CD4-positive, alpha-beta T cell (primary cell): Measurements from ENCODE around the gene RNF181. TPM values are rescaled to one million over a fixed set of nuclear protein-coding genes. Genes with fewer than 3 reads are reported as not detected.

Experiments
- ATAC-seq: fragments of 200-7000 bp; cut with Tn5 transposase; one replicate; pipeline ENCODE4 v1.10.0; 2022; ENCODE audit warnings: mild to moderate bottlenecking; ENCODE audit not compliant: poor library complexity
- CTCF ChIA-PET: fragments of 350-600 bp; sonication (Branson Sonifier 250); formaldehyde crosslinking; loops from one replicate; lab custom pipeline; 2021; ENCODE audit warnings: antibody characterized with exemption, inconsistent platforms; lab: Charles Lee
- POLR2A ChIA-PET: fragments of 350-600 bp; sonication (Branson Sonifier 250); formaldehyde crosslinking; loops from one replicate; lab custom pipeline; 2021; ENCODE audit warnings: antibody characterized with exemption, inconsistent platforms; lab: Charles Lee
- DNase-seq, 14 experiments: peaks; one replicate each; pipeline ENCODE4 v3.0.0-alpha.2; 2013 to 2020; ENCODE audit warnings: mixed read lengths in 2 of 14
- H3K27ac ChIP-seq, 2 donors: one replicate each; pipeline versions ENCODE4 v1.5.1 to v1.7.0; 2013; ENCODE audit warnings: low read length in 2 of 2, low read depth in 1 of 2, mild to moderate bottlenecking in 1 of 2
- H3K27me3 ChIP-seq, 2 experiments: 1 replicate in 1 of 2; 2 replicates in 1 of 2; pipeline versions ENCODE4 v1.6.1 to v1.7.0; 2013; ENCODE audit warnings: low read length in 2 of 2, control low read depth in 1 of 2, mild to moderate bottlenecking in 1 of 2, moderate library complexity in 1 of 2; ENCODE audit not compliant: insufficient read depth in 2 of 2, control insufficient read depth in 1 of 2
- H3K36me3 ChIP-seq: one replicate; pipeline ENCODE4 v1.6.1; 2013; ENCODE audit warnings: low read length, control low read depth; ENCODE audit not compliant: insufficient read depth
- H3K4me1 ChIP-seq: one replicate; pipeline ENCODE4 v1.6.1; 2013; ENCODE audit warnings: low read length, control low read depth; ENCODE audit not compliant: insufficient read depth
- H3K4me3 ChIP-seq: one replicate; pipeline ENCODE4 v1.5.1; 2013; ENCODE audit warnings: mild to moderate bottlenecking, low read length, moderate library complexity
- H3K9me3 ChIP-seq, 2 experiments: 1 replicate in 1 of 2; 2 replicates in 1 of 2; pipeline versions ENCODE4 v1.6.1 to v1.7.0; 2013; ENCODE audit warnings: low read length in 2 of 2, mild to moderate bottlenecking in 2 of 2, control low read depth in 1 of 2, moderate library complexity in 1 of 2; ENCODE audit not compliant: control insufficient read depth in 1 of 2, insufficient read depth in 1 of 2
- H3K27ac Mint-ChIP-seq: one replicate; pipeline ENCODE4 v1.8.0; 2020; ENCODE audit warnings: mixed read lengths
- H3K27me3 Mint-ChIP-seq: one replicate; pipeline ENCODE4 v1.8.0; 2021; ENCODE audit warnings: mixed read lengths
- H3K36me3 Mint-ChIP-seq: one replicate; pipeline ENCODE4 v1.8.0; 2021; ENCODE audit warnings: low read depth, mixed read lengths
- H3K4me1 Mint-ChIP-seq: one replicate; pipeline ENCODE4 v1.8.0; 2021; ENCODE audit warnings: low read depth, mixed read lengths
- H3K4me3 Mint-ChIP-seq: one replicate; pipeline ENCODE4 v1.8.0; 2020; ENCODE audit warnings: mild to moderate bottlenecking, mixed read lengths
- H3K9me3 Mint-ChIP-seq: one replicate; pipeline ENCODE4 v1.8.0; 2020; ENCODE audit warnings: mixed read lengths
- intact Hi-C, 2 experiments: fragments of 100-400 bp; cut with DNase I in 1 of 2; cut with micrococcal nuclease in 1 of 2; formaldehyde crosslinking; loops; one replicate each; pipeline versions ENCODE4 v1.15.1 to v1.9.0; 2023 to 2025; cut with DNase I, micrococcal nuclease
- total RNA-seq, 174 experiments: library from RNA in 2 of 174; stranded (reverse) in 2 of 174; gene quantifications; one replicate each; pipeline ENCODE4 v1.2.3 and lab custom pipeline; 2021 to 2026
- TF ChIP-seq, protein P1 (sequence below): fragments of 200-600 bp; IDR thresholded peaks from one replicate; pipeline ENCODE4 v1.8.0; 2022; ENCODE audit warnings: antibody characterized with exemption, mild to moderate bottlenecking

RNF181 gene
- total RNA-seq, 2 experiments from 2014 or later = 41.5 to 43.8 TPM

GRCh38 chr2:85547859-85548607, 47.5 kb upstream of the RNF181 start:
- peaks cover 10% of the 10 kb centered on the region for H3K4me1 Mint-ChIP-seq
- H3K36me3 Mint-ChIP-seq = peaks cover 81% of the 10 kb centered on the region
- H3K27ac Mint-ChIP-seq = no peak overlapping the region
- H3K27ac ChIP-seq = no peak overlapping the region
- no peak overlapping the region for H3K4me3 Mint-ChIP-seq
- H3K36me3 ChIP-seq = peaks cover 60% of the 10 kb centered on the region
- ChIA-PET POLR2A (interaction anchor here (0.9 to 5.0 kb wide), 4 partner anchors 9 to 143 kb away, joined by 3 to 38 read pairs (median 6); partner anchors contain the start of genes GGCX and MAT2A), CTCF (interaction anchor here (1.4 kb wide), 1 partner anchor 127 kb away, joined by 4 read pairs; no protein-coding TSS in a partner anchor)
- no peak for DNase-seq
- no peaks in the 10 kb centered on the region for H3K27me3 ChIP-seq
- TF ChIP-seq, protein P1, sequence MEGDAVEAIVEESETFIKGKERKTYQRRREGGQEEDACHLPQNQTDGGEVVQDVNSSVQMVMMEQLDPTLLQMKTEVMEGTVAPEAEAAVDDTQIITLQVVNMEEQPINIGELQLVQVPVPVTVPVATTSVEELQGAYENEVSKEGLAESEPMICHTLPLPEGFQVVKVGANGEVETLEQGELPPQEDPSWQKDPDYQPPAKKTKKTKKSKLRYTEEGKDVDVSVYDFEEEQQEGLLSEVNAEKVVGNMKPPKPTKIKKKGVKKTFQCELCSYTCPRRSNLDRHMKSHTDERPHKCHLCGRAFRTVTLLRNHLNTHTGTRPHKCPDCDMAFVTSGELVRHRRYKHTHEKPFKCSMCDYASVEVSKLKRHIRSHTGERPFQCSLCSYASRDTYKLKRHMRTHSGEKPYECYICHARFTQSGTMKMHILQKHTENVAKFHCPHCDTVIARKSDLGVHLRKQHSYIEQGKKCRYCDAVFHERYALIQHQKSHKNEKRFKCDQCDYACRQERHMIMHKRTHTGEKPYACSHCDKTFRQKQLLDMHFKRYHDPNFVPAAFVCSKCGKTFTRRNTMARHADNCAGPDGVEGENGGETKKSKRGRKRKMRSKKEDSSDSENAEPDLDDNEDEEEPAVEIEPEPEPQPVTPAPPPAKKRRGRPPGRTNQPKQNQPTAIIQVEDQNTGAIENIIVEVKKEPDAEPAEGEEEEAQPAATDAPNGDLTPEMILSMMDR = no peak
- no peaks in the 10 kb centered on the region for H3K27me3 Mint-ChIP-seq
- intact Hi-C loops = no loop called here
- H3K9me3 Mint-ChIP-seq = no peaks in the 10 kb centered on the region
- ATAC-seq = no peak
- H3K4me3 ChIP-seq = no peak overlapping the region
- H3K9me3 ChIP-seq = no peaks in the 10 kb centered on the region
- H3K4me1 ChIP-seq = peaks cover 4% of the 10 kb centered on the region

DNA sequence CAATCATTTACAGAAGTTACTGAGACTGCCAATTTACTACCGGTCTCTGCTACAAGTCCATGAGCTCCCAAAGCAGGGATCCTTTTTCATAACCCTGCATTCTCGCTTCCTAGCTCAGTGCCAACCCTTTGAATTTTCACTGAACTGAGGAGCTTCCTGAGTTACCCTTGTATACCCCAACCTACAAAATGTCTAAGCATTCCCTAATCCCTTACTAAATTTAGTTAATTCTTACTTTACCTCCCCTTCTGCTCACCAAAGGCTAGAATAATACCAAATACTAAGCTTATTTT, 47.0 kb upstream of the RNF181 start:
- POLR2A ChIA-PET = interaction anchor here (0.7 to 5.0 kb wide), 5 partner anchors 10 to 143 kb away, joined by 3 to 38 read pairs (median 4); partner anchors contain the start of genes GGCX and MAT2A
- Mint-ChIP-seq H3K9me3 (no peaks in the 10 kb centered on the region), H3K27me3 (no peaks in the 10 kb centered on the region), H3K4me3 (no peak overlapping the region), H3K27ac (no peak overlapping the region), H3K36me3 (peaks cover 79% of the 10 kb centered on the region), H3K4me1 (peaks cover 7% of the 10 kb centered on the region)
- intact Hi-C loops = no loop called here
- Histone ChIP-seq H3K4me1 (peaks cover 4% of the 10 kb centered on the region), H3K36me3 (peaks cover 60% of the 10 kb centered on the region), H3K4me3 (no peak overlapping the region), H3K9me3 (no peaks in the 10 kb centered on the region), H3K27ac (no peak overlapping the region), H3K27me3 (no peaks in the 10 kb centered on the region)
- TF ChIP-seq, protein P1 = no peak
- DNase-seq (no peak), ATAC-seq (no peak)
- CTCF ChIA-PET = interaction anchor here (0.6 to 4.2 kb wide), 3 partner anchors 7 to 128 kb away, joined by 3 to 42 read pairs (median 4); partner anchors contain the start of gene MAT2A

- H3K27ac Mint-ChIP-seq = no peak overlapping the region
- Histone ChIP-seq H3K9me3 (no peaks in the 10 kb centered on the region), H3K4me1 (peaks cover 4% of the 10 kb centered on the region), H3K36me3 (peaks cover 60% of the 10 kb centered on the region), H3K4me3 (no peak overlapping the region), H3K27ac (no peak overlapping the region), H3K27me3 (no peaks in the 10 kb centered on the region)
- H3K4me1 Mint-ChIP-seq = peaks cover 7% of the 10 kb centered on the region
- CTCF ChIA-PET = interaction anchor here (0.6 to 4.2 kb wide), 3 partner anchors 8 to 128 kb away, joined by 3 to 42 read pairs (median 4); partner anchors contain the start of gene MAT2A
- no peaks in the 10 kb centered on the region for H3K27me3 Mint-ChIP-seq
- intact Hi-C loops = no loop called here
- no peak for ATAC-seq
- DNase-seq = no peak
- H3K36me3 Mint-ChIP-seq = peaks cover 79% of the 10 kb centered on the region
- H3K4me3 Mint-ChIP-seq = no peak overlapping the region
- POLR2A ChIA-PET = interaction anchor here (0.7 to 5.0 kb wide), 3 partner anchors 10 to 14 kb away, joined by 3 to 38 read pairs (median 4); partner anchors contain the start of gene MAT2A
- TF ChIP-seq, protein P1 = no peak
- no peaks in the 10 kb centered on the region for H3K9me3 Mint-ChIP-seq
These were observed 46.5 kb upstream of the RNF181 start for GRCh38 chr2:85549095-85549494.
